Type B pancreatic cell (in vitro differentiated cells): Measurements from ENCODE around the gene PIH1D1. TPM values are rescaled to one million over a fixed set of nuclear protein-coding genes. Genes with fewer than 3 reads are reported as not detected.
A peak's percentile ranks its signal among the peaks of the same experiment; 100 is the strongest.

Source experiments
- DNase-seq: peaks from one replicate; pipeline ENCODE4 v3.0.0; 2021; ENCODE audit warnings: mixed read lengths; ENCODE audit not compliant: unreplicated experiment; ENCODE audit errors: extremely low spot score
- H3K27ac Mint-ChIP-seq: 2 replicates; pipeline ENCODE4 v1.8.0; 2021; ENCODE audit warnings: mild to moderate bottlenecking, mixed read lengths
- H3K27me3 Mint-ChIP-seq: 2 replicates; pipeline ENCODE4 v1.8.0; 2021; ENCODE audit warnings: mixed read lengths
- H3K36me3 Mint-ChIP-seq: 2 replicates; pipeline ENCODE4 v1.8.0; 2021; ENCODE audit warnings: mixed read lengths
- H3K4me1 Mint-ChIP-seq: one replicate; pipeline ENCODE4 v1.8.0; 2021; ENCODE audit warnings: mixed read lengths; ENCODE audit not compliant: unreplicated experiment
- H3K4me3 Mint-ChIP-seq: 2 replicates; pipeline ENCODE4 v1.8.0; 2021; ENCODE audit warnings: mild to moderate bottlenecking, mixed read lengths
- H3K9me3 Mint-ChIP-seq: 2 replicates; pipeline ENCODE4 v1.8.0; 2021; ENCODE audit warnings: mixed read lengths
- CTCF ChIP-seq: fragments of 200-600 bp; sonication (generic); conservative IDR thresholded peaks from 2 replicates; pipeline ENCODE4 v1.5.0; 2021; ENCODE audit warnings: antibody characterized with exemption, mild to moderate bottlenecking
- total RNA-seq: library from RNA; stranded (reverse); gene quantifications from 2 replicates; pipeline ENCODE4 v1.2.1, GENCODE V29; 2021; ENCODE audit warnings: low replicate concordance

PIH1D1 gene
- total RNA-seq, 1 donor from 2014 or later, result 93.3 TPM

DNA sequence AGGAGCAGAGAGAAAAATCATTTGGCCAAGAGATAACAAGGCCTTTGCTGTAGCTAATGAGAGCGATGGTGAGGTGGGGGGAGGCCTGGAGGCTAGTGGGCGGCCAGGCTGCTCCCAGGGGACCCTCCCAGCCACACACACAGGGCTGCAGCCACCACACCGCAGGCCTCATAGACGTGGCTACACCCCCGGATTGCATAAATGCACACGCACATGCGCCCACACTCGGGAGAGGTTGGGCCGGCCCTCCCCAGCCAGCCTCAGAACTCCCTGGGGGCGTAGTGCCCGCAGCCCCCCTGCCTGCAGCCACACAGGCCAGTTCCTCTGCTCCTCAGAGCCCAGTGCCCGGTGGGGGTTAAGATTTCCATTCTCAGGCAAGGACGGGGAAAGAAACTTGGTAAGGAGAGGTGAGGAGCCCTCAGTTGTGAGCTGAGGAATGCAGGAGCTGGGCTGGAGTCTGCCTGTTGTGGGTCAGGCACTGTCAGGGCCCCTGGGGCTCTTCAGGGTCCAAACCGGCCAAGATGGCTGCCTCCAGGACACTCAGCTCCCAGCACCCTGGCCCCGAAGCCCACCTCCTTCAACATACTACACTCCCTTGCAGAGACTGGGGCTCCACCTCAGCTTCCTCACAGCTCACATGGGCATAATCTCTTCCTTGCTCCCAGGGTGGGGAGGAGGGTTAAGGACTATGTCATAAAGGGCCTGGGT lies 36.4 kb downstream of the PIH1D1 start:
- H3K4me1 Mint-ChIP-seq, result peaks cover 26% of the 10 kb centered on the region
- DNase-seq, result no peak

DNA sequence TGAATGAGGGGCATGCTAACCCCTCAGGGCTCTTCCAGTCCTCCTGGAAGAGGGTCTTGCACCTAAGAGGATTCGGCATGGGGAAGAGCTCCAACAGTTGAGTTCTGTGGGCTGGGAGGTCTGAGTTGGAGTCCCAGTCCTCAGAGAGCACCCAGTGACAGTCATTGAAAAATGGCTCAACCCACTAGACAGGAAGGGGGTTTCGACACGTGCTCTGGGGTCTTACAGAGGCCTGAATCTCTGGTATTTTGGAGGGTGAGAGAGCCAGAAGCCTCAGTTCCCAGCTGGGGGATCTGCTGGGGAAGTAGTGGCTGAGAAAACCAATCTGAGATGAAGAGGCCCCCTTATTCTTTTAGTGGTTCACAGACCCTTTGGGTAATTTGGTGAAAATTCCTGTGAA lies 37.4 kb downstream of the PIH1D1 start:
- peaks cover 26% of the 10 kb centered on the region for H3K4me1 Mint-ChIP-seq
- TF ChIP-seq CTCF, result no peak
- peaks cover 60% of the 10 kb centered on the region for H3K27me3 Mint-ChIP-seq
- no peak overlapping the region for H3K4me3 Mint-ChIP-seq
- H3K9me3 Mint-ChIP-seq, result no peaks in the 10 kb centered on the region
- no peaks in the 10 kb centered on the region for H3K36me3 Mint-ChIP-seq
- DNase-seq, result no peak
- H3K27ac Mint-ChIP-seq, result no peak overlapping the region

More for the DNA sequence above, 36.4 kb downstream of the PIH1D1 start:
- peaks cover 62% of the 10 kb centered on the region for H3K27me3 Mint-ChIP-seq
- no peak overlapping the region for H3K4me3 Mint-ChIP-seq
- no peak for TF ChIP-seq CTCF
- H3K27ac Mint-ChIP-seq, result peak overlapping the region; percentile 6
- H3K36me3 Mint-ChIP-seq, result no peaks in the 10 kb centered on the region
- H3K9me3 Mint-ChIP-seq, result no peaks in the 10 kb centered on the region

DNA sequence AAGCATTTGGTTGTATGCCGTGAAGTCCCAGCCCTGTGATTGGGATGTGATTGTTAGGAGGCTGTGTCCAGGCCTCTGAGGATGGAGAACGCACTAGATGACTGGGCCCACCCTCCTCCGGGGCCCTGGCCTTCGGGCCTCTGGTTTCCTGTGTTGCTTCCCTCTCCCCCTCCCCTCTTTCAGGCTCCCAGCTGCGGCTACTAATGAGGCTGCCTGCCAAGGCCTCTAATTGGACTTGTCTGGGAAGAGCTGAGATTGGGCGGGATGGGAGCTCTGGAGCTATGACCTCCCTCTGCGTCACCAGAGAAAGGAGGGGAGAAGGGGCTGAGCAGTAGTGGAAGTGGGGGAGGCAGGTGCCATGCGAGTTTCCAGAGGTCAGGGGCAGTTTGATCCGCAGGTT lies 38.3 kb downstream of the PIH1D1 start:
- Mint-ChIP-seq H3K4me3 (peak overlapping the region; percentile 70), H3K9me3 (no peaks in the 10 kb centered on the region), H3K36me3 (no peaks in the 10 kb centered on the region), H3K27me3 (peaks cover 52% of the 10 kb centered on the region), H3K27ac (peak overlapping the region; percentile 70), H3K4me1 (peaks cover 30% of the 10 kb centered on the region)
- no peak for TF ChIP-seq CTCF
- no peak for DNase-seq

DNA sequence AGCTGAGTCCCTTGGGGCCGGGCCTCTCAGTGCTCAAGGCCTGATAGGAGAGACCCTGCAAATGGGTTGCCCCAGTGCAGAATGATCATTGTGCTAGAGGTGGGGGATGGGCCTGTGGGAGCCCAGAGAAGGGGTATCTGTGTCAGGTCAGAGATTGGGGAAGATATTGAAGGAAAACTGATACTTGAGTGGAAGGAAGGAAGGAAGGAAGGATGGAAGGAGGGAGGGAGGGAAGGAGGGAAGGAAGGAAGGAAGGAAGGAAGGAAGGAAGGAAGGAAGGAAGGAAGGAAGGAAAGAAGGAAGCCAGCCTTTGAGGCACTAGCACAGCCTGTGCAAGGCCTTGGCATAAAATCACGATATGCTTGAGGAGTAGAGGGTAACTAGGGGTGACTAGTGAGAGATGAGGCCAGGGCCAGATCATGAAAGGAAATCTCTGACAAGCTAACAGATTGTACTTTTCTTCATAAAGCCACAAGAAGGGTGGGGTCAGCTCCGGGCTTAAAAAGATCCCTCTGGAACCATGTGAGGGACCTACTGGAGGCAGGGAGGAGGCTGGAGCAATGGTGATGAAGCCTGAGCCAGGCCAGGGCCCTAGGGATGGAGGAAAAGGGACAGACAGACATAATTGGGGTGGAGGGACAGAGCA lies 39.8 kb downstream of the PIH1D1 start:
- TF ChIP-seq CTCF, result no peak
- no peak overlapping the region for H3K27ac Mint-ChIP-seq
- H3K27me3 Mint-ChIP-seq, result peaks cover 42% of the 10 kb centered on the region
- no peak for DNase-seq
- H3K4me1 Mint-ChIP-seq, result peaks cover 30% of the 10 kb centered on the region
- no peaks in the 10 kb centered on the region for H3K9me3 Mint-ChIP-seq
- H3K36me3 Mint-ChIP-seq, result no peaks in the 10 kb centered on the region
- no peak overlapping the region for H3K4me3 Mint-ChIP-seq

- no peak overlapping the region for H3K27ac Mint-ChIP-seq
- TF ChIP-seq CTCF, result no peak
- no peak for DNase-seq
- H3K4me1 Mint-ChIP-seq, result peaks cover 30% of the 10 kb centered on the region
- H3K9me3 Mint-ChIP-seq, result no peaks in the 10 kb centered on the region
- H3K36me3 Mint-ChIP-seq, result no peaks in the 10 kb centered on the region
- no peak overlapping the region for H3K4me3 Mint-ChIP-seq
- peaks cover 31% of the 10 kb centered on the region for H3K27me3 Mint-ChIP-seq
Measured at GRCh38 chr19:49409441-49410029, 42.1 kb downstream of the PIH1D1 start.
